GM21723 (cell line): ENCODE measurements around the gene CCL19.
A peak's percentile ranks its signal among the peaks of the same experiment; 100 is the strongest.
"Not testable (repeated sequence)": the region's sequence is repeated elsewhere in the genome, so short reads cannot be mapped to it uniquely, and the experiment has no call there.

ENCODE experiments used
- ATAC-seq: cut with Tn5 transposase; IDR thresholded peaks from one replicate; pipeline ENCODE4 v1.9.1; 2021; ENCODE audit warnings: mild to moderate bottlenecking, moderate library complexity; ENCODE audit not compliant: unreplicated experiment

The CCL19 gene

GRCh38 chr9:34690983-34691935 is at the start of gene CCL19:
CCL19 (minus strand) TSS chr9:34691276; CDS start chr9:34691139, 137 bp downstream.
- no peak for ATAC-seq

- not testable (repeated sequence) for ATAC-seq
Observed at GRCh38 chr9:34740176-34740575, 49.1 kb upstream of the CCL19 start.

GRCh38 chr9:34737677-34738260 is 46.7 kb upstream of the CCL19 start:
- no peak for ATAC-seq

GRCh38 chr9:34734720-34735119 is 43.6 kb upstream of the CCL19 start:
- ATAC-seq = no peak

GRCh38 chr9:34732886-34733285 is 41.8 kb upstream of the CCL19 start:
- no peak for ATAC-seq

GRCh38 chr9:34732478-34732877 is 41.4 kb upstream of the CCL19 start:
- no peak for ATAC-seq

- ATAC-seq = no peak
Observed at GRCh38 chr9:34723141-34723540, 32.1 kb upstream of the CCL19 start.

- ATAC-seq = not testable (repeated sequence)
Observed at GRCh38 chr9:34719769-34720025, 28.6 kb upstream of the CCL19 start.

GRCh38 chr9:34719021-34719768 is 28.1 kb upstream of the CCL19 start:
- no peak for ATAC-seq

- no peak for ATAC-seq
Observed at GRCh38 chr9:34717996-34718614, 27.0 kb upstream of the CCL19 start.

GRCh38 chr9:34716711-34717110 is 25.6 kb upstream of the CCL19 start:
- no peak for ATAC-seq

- ATAC-seq = no peak
Observed at GRCh38 chr9:34715639-34716215, 24.7 kb upstream of the CCL19 start.

- no peak for ATAC-seq
Observed at GRCh38 chr9:34714007-34714406, 22.9 kb upstream of the CCL19 start.

- ATAC-seq = no peak
Observed at GRCh38 chr9:34712140-34712539, 21.1 kb upstream of the CCL19 start.

- ATAC-seq = no peak
Observed at GRCh38 chr9:34710023-34710422, 18.9 kb upstream of the CCL19 start, which contains the start of gene CCL21. CCL21 (minus strand) TSS chr9:34710136; CDS start chr9:34710066, 70 bp downstream.

- no peak for ATAC-seq
Observed at GRCh38 chr9:34709196-34709978, 18.3 kb upstream of the CCL19 start.

GRCh38 chr9:34707130-34707529 is 16.1 kb upstream of the CCL19 start:
- no peak for ATAC-seq

GRCh38 chr9:34701769-34702736 is 11.0 kb upstream of the CCL19 start:
- peak; percentile 80 for ATAC-seq
